Mucosa of stomach (tissue), 1 donor: Measurements from ENCODE around the gene GTF2H2C.
"Not testable (repeated sequence)": the region's sequence is repeated elsewhere in the genome, so short reads cannot be mapped to it uniquely, and the experiment has no call there.

Experiments used
- H3K27me3 ChIP-seq: one replicate; pipeline ENCODE4 v1.7.0; 2013; ENCODE audit warnings: mild to moderate bottlenecking, low read length; ENCODE audit not compliant: control insufficient read depth, insufficient read depth
- H3K36me3 ChIP-seq: one replicate; pipeline ENCODE4 v1.7.0; 2013; ENCODE audit warnings: low read length; ENCODE audit not compliant: control insufficient read depth, insufficient read depth
- H3K4me1 ChIP-seq: one replicate; pipeline ENCODE4 v1.7.0; 2013; ENCODE audit warnings: mild to moderate bottlenecking, low read length; ENCODE audit not compliant: control insufficient read depth, insufficient read depth
- H3K4me3 ChIP-seq: one replicate; pipeline ENCODE4 v1.7.0; 2013; ENCODE audit warnings: low read length
- H3K9ac ChIP-seq: one replicate; pipeline ENCODE4 v1.7.0; 2013; ENCODE audit warnings: mild to moderate bottlenecking, low read length, moderate library complexity
- H3K9me3 ChIP-seq: one replicate; pipeline ENCODE4 v1.7.0; 2013; ENCODE audit warnings: mild to moderate bottlenecking, low read length, moderate library complexity; ENCODE audit not compliant: control insufficient read depth
- donor health status: Pancreatic carcinoma.

The GTF2H2C gene

DNA sequence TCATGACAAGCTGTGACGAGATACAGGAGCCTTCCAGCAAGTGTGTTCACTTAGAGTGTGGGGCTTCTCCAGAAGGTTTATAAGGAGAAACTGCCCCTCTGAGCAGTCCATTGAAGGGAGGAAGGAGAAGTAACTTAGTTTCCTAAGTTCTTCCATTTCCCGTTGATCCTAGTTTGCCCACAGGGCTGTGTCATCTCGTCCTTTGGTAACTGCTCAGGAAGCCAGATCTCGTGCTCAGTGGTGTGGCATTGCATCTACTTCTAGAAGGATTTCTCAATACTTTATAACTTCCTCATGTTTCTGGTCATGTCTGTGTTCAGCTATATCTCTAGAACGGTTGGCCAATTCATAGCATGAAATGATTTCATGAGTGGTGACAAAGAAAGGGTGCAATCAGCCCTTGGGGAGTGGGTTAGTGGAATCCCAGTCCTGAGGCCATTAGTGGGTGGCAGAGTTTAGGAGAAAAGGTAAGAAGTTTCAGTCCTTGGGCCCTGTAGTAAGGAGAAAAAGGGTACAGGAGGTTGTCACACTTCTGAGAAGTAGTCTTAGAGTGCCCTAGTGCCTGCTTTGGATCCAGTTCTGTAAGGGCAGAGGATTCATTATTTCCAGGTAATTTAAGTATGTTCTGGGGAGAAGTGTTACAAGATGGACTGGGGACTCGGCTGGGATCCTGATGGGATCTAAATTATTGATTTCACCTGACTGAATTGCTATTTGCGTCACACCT is 36.3 kb downstream of the GTF2H2C start:
- not testable (repeated sequence) for H3K4me1 ChIP-seq, H3K9me3 ChIP-seq, H3K27me3 ChIP-seq, H3K9ac ChIP-seq, H3K36me3 ChIP-seq, H3K4me3 ChIP-seq

DNA sequence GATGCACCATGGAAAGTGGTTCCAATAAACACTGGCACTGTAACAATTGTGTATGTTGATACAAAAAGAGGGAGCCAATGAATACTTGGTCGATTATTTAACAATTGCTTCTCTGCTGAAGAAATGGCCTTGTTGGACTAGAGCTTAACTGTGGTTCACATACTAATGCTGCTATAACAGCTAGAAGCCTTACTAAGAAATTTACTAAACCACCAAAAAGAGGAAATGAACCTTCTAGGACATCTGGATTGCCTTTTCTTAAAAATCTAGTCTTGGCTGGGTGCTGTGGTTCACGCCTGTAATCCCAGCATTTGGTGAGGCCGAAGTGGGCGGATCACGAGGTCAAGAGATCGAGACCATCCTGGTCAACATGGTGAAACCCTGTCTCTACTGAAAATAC is 42.0 kb downstream of the GTF2H2C start:
- not testable (repeated sequence) for H3K36me3 ChIP-seq, H3K4me1 ChIP-seq, H3K9ac ChIP-seq, H3K9me3 ChIP-seq, H3K4me3 ChIP-seq, H3K27me3 ChIP-seq

DNA sequence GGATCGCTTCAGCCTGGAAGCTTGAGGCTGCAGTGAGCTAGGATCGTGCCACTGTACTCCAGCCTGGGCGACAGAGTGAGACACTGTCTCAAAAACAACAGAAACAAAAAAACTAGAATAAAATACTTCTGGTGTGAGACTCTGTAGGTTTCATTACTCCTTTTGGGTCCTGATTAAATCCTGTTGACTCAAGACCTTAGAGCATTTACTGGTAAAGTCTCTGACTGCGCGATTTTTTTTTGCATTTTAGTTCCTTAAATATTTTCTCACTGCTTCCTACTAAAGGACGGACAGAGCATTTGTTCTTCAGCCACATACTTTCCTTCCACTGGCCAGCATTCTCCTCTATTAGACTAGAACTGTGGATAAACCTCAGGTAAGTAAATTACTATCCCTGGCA is 46.8 kb downstream of the GTF2H2C start:
- not testable (repeated sequence) for H3K4me3 ChIP-seq, H3K9me3 ChIP-seq, H3K27me3 ChIP-seq, H3K9ac ChIP-seq, H3K36me3 ChIP-seq, H3K4me1 ChIP-seq

DNA sequence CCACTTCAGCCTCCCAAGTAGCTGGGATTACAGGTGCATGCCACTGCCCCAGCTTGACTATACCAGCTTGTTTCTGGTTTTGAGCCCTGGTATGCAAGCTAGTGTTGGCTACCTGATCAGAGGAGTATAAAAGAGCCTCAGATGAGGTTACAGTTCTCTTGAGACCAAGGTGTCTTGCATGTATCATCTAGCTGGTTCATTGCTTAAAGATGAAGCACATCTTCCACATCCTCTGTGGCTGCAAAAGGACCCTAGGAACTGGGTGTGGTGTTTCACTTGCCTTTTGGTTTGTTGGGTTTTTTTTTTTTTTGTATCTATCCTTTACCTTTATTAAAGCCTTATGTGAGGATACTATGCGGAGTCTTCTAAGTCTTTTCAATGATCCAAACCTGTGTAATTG is 47.8 kb downstream of the GTF2H2C start:
- not testable (repeated sequence) for H3K4me3 ChIP-seq, H3K4me1 ChIP-seq, H3K9ac ChIP-seq, H3K27me3 ChIP-seq, H3K9me3 ChIP-seq, H3K36me3 ChIP-seq

- H3K4me1 ChIP-seq, H3K27me3 ChIP-seq, H3K9ac ChIP-seq, H3K36me3 ChIP-seq, H3K4me3 ChIP-seq, H3K9me3 ChIP-seq: not testable (repeated sequence)
These were observed 49.0 kb downstream of the GTF2H2C start for GRCh38 chr5:69608861-69609496.

- H3K27me3 ChIP-seq, H3K4me1 ChIP-seq, H3K9me3 ChIP-seq, H3K36me3 ChIP-seq, H3K4me3 ChIP-seq, H3K9ac ChIP-seq: not testable (repeated sequence)
These were observed 54.9 kb downstream of the GTF2H2C start for GRCh38 chr5:69614843-69615242.

- not testable (repeated sequence) for H3K4me3 ChIP-seq, H3K4me1 ChIP-seq, H3K27me3 ChIP-seq, H3K9ac ChIP-seq, H3K36me3 ChIP-seq, H3K9me3 ChIP-seq
These were observed 71.9 kb downstream of the GTF2H2C start for GRCh38 chr5:69631879-69632278.
